Stimulated activated CD4-positive, alpha-beta T cell treated with anti-CD3 and anti-CD28 coated beads, Interleukin-12 subunit alpha, Interleukin-12 subunit beta, amount 100 ng/mL, for 48 hours (primary cell): Measurements from ENCODE around the gene TCEA2.
A peak's percentile ranks its signal among the peaks of the same experiment; 100 is the strongest.
"Not testable (repeated sequence)": the region's sequence is repeated elsewhere in the genome, so short reads cannot be mapped to it uniquely, and the experiment has no call there.

Experiments used
- DNase-seq, 3 donors: peaks; one replicate each; pipeline ENCODE4 v3.0.0-alpha.2; 2020; ENCODE audit warnings: low read depth in 2 of 3, low spot score in 1 of 3

The TCEA2 gene

GRCh38 chr20:64076061-64076997 is 13.3 kb downstream of the TCEA2 start:
- no peak for DNase-seq

- no peak for DNase-seq
Measured at GRCh38 chr20:64077094-64077493, 14.1 kb downstream of the TCEA2 start.

GRCh38 chr20:64077541-64077875 is 14.5 kb downstream of the TCEA2 start:
- DNase-seq, result no peak

GRCh38 chr20:64077876-64078551 is 15.0 kb downstream of the TCEA2 start:
- DNase-seq, result no peak

- no peak for DNase-seq
Measured at GRCh38 chr20:64078934-64079272, 15.9 kb downstream of the TCEA2 start.

- peak in 1 of 3 donors; percentile 62 for DNase-seq
Measured at GRCh38 chr20:64079273-64080012, 16.4 kb downstream of the TCEA2 start, which contains the start of gene RGS19. Gene RGS19, minus strand, starts transcription at chr20:64079518. Its CDS starts 2,632 bp downstream, at chr20:64076886.

- no peak for DNase-seq
Measured at GRCh38 chr20:64080013-64080812, 17.2 kb downstream of the TCEA2 start, which contains the start of gene OPRL1. Gene OPRL1, plus strand, starts transcription at chr20:64080082. Its CDS starts 12,639 bp downstream, at chr20:64092721.

GRCh38 chr20:64080813-64081623 is 18.0 kb downstream of the TCEA2 start:
- no peak for DNase-seq

- no peak for DNase-seq
Measured at GRCh38 chr20:64081624-64081964, 18.6 kb downstream of the TCEA2 start.

- no peak for DNase-seq
Measured at GRCh38 chr20:64082126-64082731, 19.2 kb downstream of the TCEA2 start.

- no peak for DNase-seq
Measured at GRCh38 chr20:64082820-64083377, 19.9 kb downstream of the TCEA2 start.

- peak; percentile 36 to 70 (median 60) for DNase-seq
Measured at GRCh38 chr20:64083378-64083803, 20.4 kb downstream of the TCEA2 start.

- no peak for DNase-seq
Measured at GRCh38 chr20:64083804-64084684, 21.0 kb downstream of the TCEA2 start, which contains the start of gene LKAAEAR1. Gene LKAAEAR1, minus strand, starts transcription at chr20:64084398. Its CDS starts 179 bp downstream, at chr20:64084219.

- DNase-seq, result no peak
Measured at GRCh38 chr20:64084685-64085152, 21.7 kb downstream of the TCEA2 start.

- DNase-seq, result no peak
Measured at GRCh38 chr20:64086801-64087200, 23.8 kb downstream of the TCEA2 start.

- not testable (repeated sequence) for DNase-seq
Measured at GRCh38 chr20:64087226-64087825, 24.3 kb downstream of the TCEA2 start.

GRCh38 chr20:64088586-64088985 is 25.6 kb downstream of the TCEA2 start:
- not testable (repeated sequence) for DNase-seq

- no peak for DNase-seq
Measured at GRCh38 chr20:64090165-64090564, 27.2 kb downstream of the TCEA2 start.
